ENCODE results near the gene VMAC.
A peak's percentile ranks its signal among the peaks of the same experiment; 100 is the strongest.

VMAC gene

DNA sequence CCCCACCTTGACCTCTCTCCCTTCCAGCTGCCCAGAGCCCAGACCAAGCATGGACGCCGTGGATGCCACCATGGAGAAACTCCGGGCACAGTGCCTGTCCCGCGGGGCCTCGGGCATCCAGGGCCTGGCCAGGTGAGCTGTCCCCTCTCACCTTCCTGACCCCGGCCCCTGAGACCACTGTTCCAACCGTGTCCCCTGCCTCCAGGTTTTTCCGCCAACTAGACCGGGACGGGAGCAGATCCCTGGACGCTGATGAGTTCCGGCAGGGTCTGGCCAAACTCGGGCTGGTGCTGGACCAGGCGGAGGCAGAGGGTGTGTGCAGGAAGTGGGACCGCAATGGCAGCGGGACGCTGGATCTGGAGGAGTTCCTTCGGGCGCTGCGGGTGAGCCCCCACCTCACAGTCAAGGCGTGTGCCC is 9.7 kb downstream of the VMAC start:
- TF ChIP-seq, protein P1, sequence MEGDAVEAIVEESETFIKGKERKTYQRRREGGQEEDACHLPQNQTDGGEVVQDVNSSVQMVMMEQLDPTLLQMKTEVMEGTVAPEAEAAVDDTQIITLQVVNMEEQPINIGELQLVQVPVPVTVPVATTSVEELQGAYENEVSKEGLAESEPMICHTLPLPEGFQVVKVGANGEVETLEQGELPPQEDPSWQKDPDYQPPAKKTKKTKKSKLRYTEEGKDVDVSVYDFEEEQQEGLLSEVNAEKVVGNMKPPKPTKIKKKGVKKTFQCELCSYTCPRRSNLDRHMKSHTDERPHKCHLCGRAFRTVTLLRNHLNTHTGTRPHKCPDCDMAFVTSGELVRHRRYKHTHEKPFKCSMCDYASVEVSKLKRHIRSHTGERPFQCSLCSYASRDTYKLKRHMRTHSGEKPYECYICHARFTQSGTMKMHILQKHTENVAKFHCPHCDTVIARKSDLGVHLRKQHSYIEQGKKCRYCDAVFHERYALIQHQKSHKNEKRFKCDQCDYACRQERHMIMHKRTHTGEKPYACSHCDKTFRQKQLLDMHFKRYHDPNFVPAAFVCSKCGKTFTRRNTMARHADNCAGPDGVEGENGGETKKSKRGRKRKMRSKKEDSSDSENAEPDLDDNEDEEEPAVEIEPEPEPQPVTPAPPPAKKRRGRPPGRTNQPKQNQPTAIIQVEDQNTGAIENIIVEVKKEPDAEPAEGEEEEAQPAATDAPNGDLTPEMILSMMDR (conservative IDR thresholded peaks at IDR 0.05), result no peak
- no peak overlapping the region for H3K27ac ChIP-seq

DNA sequence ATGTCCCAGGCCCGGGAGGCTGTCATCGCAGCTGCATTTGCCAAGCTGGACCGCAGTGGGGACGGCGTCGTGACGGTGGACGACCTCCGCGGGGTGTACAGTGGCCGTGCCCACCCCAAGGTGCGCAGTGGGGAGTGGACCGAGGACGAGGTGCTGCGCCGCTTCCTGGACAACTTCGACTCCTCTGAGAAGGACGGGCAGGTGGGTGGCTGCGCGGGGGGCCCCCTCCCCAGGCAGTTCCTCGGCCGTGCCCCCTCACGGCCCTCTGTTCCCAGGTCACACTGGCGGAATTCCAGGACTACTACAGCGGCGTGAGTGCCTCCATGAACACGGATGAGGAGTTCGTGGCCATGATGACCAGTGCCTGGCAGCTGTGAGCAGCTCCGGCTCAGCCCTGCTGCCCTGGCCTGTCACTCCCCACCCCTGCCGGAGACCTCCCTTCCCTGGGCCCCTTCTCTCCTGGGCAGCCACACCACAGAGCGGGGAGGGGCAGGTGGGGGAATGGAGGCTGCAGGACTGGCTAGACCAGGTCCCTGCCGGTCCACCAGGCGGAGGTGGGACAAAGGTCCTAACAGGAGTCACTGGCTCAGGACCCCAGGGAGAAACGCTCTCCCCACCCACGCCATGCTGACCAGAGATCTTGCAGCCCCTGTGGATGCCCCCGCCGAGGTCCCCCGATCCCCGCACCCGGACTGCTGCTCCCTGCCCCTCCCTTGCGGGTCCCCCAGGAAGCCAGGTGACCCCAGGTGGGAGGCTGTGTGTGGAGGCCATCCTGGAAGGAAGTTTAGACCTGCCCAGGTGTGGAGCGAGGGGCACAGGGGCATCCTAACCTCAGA is 10.5 kb downstream of the VMAC start:
- H3K27ac ChIP-seq, result peak overlapping the region; percentile 7; the same call in 1 of the 2 replicates
- TF ChIP-seq, protein P1 (conservative IDR thresholded peaks at IDR 0.05), result no peak

DNA sequence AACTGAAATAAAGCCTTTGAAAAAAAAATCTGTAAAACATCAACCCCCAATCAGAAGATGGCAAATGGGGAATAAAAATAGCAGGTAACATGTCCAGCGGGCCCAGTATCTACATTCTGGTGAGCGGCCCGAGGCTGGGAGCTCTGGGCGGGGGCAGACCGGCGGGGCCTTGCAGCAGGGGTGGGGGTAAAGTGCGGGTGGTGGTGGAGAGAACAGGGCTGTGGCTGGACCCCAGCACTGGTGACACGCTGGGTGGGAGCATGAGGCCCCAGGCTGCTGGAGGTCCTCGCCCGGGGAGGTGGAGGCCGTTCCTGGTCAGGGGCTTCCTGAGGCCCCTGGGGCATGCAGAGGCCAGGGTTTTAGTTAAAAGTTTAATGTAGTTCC is 11.1 kb downstream of the VMAC start:
- peak overlapping the region; percentile 7; the same call in 1 of the 2 replicates for H3K27ac ChIP-seq
- TF ChIP-seq, protein P1 (conservative IDR thresholded peaks at IDR 0.05), result no peak

DNA sequence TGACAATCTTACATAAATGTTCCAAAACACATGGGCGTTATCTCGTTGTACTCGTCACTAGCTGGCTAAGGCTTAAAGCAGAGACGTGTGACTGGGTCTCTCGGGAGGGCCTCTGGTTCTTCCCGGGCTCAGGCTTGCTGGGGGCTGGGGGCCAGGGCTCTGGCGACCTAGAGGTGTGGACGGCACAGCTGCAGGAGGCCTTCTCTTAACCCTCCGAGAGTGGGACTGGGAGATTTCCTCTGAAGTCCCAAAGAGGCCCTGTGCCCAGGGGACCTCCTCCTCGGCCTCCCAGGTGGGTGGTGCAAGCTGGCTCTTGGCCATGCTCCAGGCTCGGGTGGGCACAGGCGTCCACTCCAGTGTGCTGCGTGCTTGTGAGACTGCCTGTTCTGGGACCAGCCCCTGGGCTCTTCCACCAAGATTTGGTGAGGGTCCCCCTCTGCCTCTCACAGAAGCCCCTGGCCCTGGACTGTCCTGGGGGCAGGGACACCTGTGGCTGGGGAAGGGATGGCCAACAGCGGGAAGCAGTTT is 11.6 kb downstream of the VMAC start:
- H3K27ac ChIP-seq, result no peak overlapping the region
- TF ChIP-seq, protein P1 (conservative IDR thresholded peaks at IDR 0.05), result no peak

DNA sequence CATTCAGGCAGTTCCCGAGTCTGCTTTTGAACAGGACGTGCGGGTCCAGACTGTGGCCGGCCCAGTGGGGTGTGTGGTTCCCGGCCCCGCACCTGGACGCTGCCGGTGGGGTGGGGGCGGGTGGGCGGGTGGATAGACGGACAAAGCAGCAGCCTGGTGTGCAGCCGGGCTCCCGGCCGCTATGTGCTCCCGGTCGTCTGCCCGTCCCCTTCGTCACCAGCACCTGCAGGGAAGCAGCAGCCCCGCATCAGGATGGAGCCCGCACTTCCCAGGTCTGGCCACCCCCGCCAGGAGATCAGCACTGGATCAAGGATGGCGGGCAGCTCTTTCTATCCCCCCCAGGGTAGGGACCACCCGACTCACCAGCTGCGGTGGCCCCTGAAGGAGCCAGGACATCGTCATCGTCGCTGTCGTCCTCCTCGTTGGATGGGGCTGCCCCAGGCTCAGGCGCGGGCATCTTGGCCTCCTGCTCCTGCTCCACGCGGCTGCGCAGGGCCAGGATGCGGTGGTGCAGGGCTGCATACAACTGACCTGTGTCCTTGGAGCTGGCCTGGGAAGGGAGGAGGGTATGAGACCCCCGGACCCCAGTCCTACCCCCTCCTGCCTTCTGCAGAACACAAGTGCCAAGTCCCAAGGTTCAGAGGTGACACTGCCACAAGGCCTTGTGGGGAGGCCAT is 12.9 kb downstream of the VMAC start:
- TF ChIP-seq, protein P1 (conservative IDR thresholded peaks at IDR 0.05), result no peak
- H3K27ac ChIP-seq, result no peak overlapping the region

DNA sequence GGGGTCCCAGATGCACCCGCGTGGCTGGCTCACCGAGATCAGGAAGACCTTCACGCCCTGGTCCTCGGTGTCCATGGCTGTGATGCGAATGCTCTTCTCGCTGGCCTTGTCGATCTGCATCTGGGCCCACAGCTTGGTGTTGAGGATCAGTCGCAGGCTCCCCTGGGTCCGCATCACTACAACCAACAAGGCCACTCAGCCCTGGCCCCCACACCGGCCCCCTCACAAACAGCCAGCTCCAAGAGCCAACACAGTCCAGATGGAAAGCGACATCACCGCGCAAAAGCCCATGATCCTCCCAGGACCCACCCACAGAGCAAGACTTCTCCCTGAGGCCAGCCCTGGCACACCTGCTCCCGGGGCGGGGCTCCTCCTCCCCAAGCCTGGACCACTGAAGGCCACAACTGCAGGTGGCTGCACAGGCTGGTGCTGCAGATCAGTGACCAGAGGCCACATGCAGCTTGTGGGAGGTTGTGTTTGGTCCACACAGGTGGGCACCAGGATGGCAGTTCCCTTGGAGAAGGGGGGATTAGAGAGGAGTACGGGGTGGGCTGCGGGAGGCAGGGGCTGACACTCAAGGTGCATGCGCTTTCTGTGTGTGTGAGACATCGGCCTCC is 13.9 kb downstream of the VMAC start:
- TF ChIP-seq, protein P1 (conservative IDR thresholded peaks at IDR 0.05), result no peak
- H3K27ac ChIP-seq, result no peak overlapping the region

Data from VCaP (cell line).